ENCODE data around the gene RASL10B.
A peak's percentile ranks its signal among the peaks of the same experiment; 100 is the strongest.

RASL10B gene

DNA sequence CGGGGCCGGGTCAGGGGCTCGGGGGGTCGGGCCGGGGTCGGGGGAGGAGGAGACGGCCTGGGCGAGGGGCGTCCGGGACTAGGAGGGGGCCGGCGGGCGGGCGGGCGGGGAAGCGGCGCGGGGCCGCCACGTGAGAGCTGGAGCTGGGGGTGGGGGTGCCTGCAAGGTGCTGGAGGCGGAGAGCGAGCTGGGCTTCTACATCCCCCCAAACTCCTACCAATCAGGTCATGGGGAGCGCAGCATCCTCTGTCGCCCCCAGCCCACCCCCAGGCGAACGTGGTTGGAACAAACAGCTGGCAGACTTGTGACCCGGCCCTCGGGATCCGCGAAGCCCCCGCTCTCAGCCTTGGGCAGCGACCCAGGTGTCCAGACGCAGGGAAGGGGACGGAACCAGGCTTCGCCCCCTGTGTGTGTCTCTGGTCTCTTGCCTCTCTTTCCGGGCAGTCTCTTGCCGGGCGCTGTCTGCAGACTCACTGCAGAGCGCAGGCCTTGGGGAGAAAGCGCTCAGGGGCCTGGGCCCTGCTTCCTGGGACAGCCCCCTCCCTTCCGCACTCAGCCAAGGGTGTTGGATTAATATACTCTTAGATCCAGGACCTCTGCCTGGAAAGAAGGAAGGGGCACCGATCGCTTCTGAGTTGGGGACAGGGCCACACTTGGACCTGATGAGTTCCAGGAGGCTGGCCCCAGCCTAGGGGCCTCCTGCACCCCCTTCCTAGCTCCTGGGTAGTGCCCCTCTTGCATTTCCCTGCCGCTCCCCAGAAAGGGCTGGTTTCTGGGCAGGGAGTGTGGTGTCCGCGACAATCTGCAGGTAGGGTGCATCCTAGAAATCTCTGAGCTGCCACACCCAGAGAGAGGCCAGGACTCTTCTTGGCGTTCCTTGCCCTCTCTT is 722 bp downstream of the RASL10B start:
- ATAC-seq, result peak; percentile 66
- no peak for TF ChIP-seq BACH2 (CRISPR knock-in tag; IDR thresholded peaks at IDR 0.05; ENCODE audit: borderline replicate concordance)
- TF ChIP-seq, protein P1, sequence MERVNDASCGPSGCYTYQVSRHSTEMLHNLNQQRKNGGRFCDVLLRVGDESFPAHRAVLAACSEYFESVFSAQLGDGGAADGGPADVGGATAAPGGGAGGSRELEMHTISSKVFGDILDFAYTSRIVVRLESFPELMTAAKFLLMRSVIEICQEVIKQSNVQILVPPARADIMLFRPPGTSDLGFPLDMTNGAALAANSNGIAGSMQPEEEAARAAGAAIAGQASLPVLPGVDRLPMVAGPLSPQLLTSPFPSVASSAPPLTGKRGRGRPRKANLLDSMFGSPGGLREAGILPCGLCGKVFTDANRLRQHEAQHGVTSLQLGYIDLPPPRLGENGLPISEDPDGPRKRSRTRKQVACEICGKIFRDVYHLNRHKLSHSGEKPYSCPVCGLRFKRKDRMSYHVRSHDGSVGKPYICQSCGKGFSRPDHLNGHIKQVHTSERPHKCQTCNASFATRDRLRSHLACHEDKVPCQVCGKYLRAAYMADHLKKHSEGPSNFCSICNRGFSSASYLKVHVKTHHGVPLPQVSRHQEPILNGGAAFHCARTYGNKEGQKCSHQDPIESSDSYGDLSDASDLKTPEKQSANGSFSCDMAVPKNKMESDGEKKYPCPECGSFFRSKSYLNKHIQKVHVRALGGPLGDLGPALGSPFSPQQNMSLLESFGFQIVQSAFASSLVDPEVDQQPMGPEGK (CRISPR knock-in tag; IDR thresholded peaks at IDR 0.05; ENCODE audit: borderline replicate concordance), result no peak
- TF ChIP-seq ZFP3 (CRISPR knock-in tag; IDR thresholded peaks at IDR 0.05), result peak; percentile 79; the same call in 1 of the 2 replicates

DNA sequence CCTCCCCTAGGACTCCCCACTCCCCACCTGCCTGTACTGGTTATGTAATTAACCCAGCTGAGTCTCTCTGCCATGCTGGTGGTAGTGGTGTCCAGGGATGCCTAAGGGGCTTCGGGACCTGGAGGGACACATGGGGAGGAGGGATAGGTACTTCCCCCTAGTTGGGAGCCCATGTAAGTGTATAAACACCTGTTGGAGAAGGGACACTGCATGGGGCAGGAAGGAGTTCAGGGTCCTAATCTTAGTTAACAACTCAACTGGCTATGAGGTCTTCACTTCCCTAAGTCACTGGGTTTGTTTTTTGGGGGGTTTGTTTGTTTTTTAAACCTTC is 1.3 kb downstream of the RASL10B start:
- TF ChIP-seq PPARA (CRISPR knock-in tag; IDR thresholded peaks at IDR 0.05; ENCODE audit: borderline replicate concordance), result no peak
- no peak for TF ChIP-seq RARB (CRISPR knock-in tag; IDR thresholded peaks at IDR 0.05)
- TF ChIP-seq SNAI2 (CRISPR knock-in tag; IDR thresholded peaks at IDR 0.05), result no peak
- no peak for TF ChIP-seq ZNF565 (CRISPR knock-in tag; conservative IDR thresholded peaks at IDR 0.05; ENCODE audit: low read depth)
- TF ChIP-seq ISL1 (CRISPR knock-in tag; IDR thresholded peaks at IDR 0.05), result no peak
- no peak for TF ChIP-seq ZFP30 (CRISPR knock-in tag; IDR thresholded peaks at IDR 0.05)

DNA sequence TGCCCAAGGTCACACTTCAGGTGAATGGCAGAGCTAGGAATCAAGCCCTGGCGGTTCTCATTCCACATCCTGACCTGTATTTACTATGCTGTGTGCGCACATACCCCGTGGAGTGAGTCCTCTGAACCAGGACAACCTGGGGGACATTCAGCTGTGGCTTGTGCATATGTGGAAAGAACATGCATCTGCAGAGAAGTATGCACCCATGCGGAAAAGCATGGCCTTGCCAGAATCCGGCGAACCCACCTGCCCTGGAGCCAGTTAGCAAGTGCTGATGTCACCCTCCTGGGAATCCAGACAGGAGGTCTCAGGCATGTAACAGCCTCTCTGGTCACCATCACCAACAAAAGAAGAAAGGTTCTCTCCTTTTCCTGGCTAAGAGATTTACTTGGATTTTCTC is 1.9 kb downstream of the RASL10B start:
- no peak for ATAC-seq
- TF ChIP-seq, protein P2, sequence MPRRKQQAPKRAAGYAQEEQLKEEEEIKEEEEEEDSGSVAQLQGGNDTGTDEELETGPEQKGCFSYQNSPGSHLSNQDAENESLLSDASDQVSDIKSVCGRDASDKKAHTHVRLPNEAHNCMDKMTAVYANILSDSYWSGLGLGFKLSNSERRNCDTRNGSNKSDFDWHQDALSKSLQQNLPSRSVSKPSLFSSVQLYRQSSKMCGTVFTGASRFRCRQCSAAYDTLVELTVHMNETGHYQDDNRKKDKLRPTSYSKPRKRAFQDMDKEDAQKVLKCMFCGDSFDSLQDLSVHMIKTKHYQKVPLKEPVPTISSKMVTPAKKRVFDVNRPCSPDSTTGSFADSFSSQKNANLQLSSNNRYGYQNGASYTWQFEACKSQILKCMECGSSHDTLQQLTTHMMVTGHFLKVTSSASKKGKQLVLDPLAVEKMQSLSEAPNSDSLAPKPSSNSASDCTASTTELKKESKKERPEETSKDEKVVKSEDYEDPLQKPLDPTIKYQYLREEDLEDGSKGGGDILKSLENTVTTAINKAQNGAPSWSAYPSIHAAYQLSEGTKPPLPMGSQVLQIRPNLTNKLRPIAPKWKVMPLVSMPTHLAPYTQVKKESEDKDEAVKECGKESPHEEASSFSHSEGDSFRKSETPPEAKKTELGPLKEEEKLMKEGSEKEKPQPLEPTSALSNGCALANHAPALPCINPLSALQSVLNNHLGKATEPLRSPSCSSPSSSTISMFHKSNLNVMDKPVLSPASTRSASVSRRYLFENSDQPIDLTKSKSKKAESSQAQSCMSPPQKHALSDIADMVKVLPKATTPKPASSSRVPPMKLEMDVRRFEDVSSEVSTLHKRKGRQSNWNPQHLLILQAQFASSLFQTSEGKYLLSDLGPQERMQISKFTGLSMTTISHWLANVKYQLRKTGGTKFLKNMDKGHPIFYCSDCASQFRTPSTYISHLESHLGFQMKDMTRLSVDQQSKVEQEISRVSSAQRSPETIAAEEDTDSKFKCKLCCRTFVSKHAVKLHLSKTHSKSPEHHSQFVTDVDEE (CRISPR knock-in tag; IDR thresholded peaks at IDR 0.05), result no peak
- TF ChIP-seq ZFP30 (CRISPR knock-in tag; IDR thresholded peaks at IDR 0.05), result no peak
- TF ChIP-seq ARNTL (CRISPR knock-in tag; IDR thresholded peaks at IDR 0.05; ENCODE audit: borderline replicate concordance, low read depth), result no peak
- TF ChIP-seq, protein P3, sequence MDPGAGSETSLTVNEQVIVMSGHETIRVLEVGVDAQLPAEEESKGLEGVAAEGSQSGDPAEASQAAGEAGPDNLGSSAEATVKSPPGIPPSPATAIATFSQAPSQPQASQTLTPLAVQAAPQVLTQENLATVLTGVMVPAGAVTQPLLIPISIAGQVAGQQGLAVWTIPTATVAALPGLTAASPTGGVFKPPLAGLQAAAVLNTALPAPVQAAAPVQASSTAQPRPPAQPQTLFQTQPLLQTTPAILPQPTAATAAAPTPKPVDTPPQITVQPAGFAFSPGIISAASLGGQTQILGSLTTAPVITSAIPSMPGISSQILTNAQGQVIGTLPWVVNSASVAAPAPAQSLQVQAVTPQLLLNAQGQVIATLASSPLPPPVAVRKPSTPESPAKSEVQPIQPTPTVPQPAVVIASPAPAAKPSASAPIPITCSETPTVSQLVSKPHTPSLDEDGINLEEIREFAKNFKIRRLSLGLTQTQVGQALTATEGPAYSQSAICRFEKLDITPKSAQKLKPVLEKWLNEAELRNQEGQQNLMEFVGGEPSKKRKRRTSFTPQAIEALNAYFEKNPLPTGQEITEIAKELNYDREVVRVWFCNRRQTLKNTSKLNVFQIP (CRISPR knock-in tag; IDR thresholded peaks at IDR 0.05; ENCODE audit: borderline replicate concordance, low read depth), result no peak
- TF ChIP-seq ESRRG (CRISPR knock-in tag; IDR thresholded peaks at IDR 0.05), result no peak

More for the DNA sequence above, 1.3 kb downstream of the RASL10B start:
- ATAC-seq, result no peak

DNA sequence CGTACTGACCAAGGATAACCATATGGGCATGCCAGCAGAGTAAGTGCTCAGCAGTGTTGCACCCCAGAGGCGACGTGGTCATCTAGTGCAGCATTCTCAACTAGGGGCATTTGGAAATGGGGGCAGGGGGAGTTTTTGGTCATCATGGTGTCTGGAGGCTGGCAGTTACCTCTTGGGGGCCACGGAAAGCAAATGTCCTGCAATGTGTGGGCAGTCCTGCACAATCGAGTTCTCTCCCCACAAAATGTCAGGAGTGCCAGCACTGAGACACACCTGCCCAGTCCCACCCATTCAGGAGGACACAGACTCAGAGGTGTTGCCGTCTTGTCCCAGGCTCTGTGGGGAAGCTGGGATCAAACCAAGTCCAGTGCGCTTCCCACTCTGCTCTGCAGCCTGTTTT is 3.0 kb downstream of the RASL10B start:
- TF ChIP-seq, protein P4, sequence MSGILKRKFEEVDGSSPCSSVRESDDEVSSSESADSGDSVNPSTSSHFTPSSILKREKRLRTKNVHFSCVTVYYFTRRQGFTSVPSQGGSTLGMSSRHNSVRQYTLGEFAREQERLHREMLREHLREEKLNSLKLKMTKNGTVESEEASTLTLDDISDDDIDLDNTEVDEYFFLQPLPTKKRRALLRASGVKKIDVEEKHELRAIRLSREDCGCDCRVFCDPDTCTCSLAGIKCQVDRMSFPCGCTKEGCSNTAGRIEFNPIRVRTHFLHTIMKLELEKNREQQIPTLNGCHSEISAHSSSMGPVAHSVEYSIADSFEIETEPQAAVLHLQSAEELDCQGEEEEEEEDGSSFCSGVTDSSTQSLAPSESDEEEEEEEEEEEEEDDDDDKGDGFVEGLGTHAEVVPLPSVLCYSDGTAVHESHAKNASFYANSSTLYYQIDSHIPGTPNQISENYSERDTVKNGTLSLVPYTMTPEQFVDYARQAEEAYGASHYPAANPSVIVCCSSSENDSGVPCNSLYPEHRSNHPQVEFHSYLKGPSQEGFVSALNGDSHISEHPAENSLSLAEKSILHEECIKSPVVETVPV (CRISPR knock-in tag; IDR thresholded peaks at IDR 0.05), result no peak
- TF ChIP-seq ESRRG (CRISPR knock-in tag; IDR thresholded peaks at IDR 0.05), result no peak
- no peak for TF ChIP-seq ZFP30 (CRISPR knock-in tag; IDR thresholded peaks at IDR 0.05)
- TF ChIP-seq, protein P2 (CRISPR knock-in tag; IDR thresholded peaks at IDR 0.05), result no peak
- TF ChIP-seq SNAI2 (CRISPR knock-in tag; IDR thresholded peaks at IDR 0.05), result no peak
- no peak for TF ChIP-seq OSR1 (CRISPR knock-in tag; IDR thresholded peaks at IDR 0.05)
- no peak for TF ChIP-seq ZC3H10 (CRISPR knock-in tag; IDR thresholded peaks at IDR 0.05)
- TF ChIP-seq ISL1 (CRISPR knock-in tag; IDR thresholded peaks at IDR 0.05), result no peak
- TF ChIP-seq PPARA (CRISPR knock-in tag; IDR thresholded peaks at IDR 0.05; ENCODE audit: borderline replicate concordance), result no peak
- TF ChIP-seq BACH2 (CRISPR knock-in tag; IDR thresholded peaks at IDR 0.05; ENCODE audit: borderline replicate concordance), result no peak
- ATAC-seq, result no peak
